Right lobe of liver (tissue), 4 donors: ENCODE data around the gene PSEN2.

Experiments used
- CTCF ChIP-seq, 4 donors: fragments of 200-600 bp in 3 of 4; fragments of 450-650 bp in 1 of 4; IDR thresholded peaks; one replicate each; pipeline versions ENCODE4 v1.5.1 to v1.8.0; 2016 to 2022; ENCODE audit warnings: antibody characterized with exemption in 4 of 4, mild to moderate bottlenecking in 2 of 4
- POLR2A ChIP-seq: fragments of 450-650 bp; IDR thresholded peaks from one replicate; pipeline ENCODE4 v1.6.1; 2017; ENCODE audit warnings: antibody characterized with exemption, mild to moderate bottlenecking
- donor health status: DM: no; HTN: no; CAD: no.
- donor health status: DM: no; HTN: no; CAD: no.
- donor health status: DM: no; HTN: yes; CAD: no.

- TF ChIP-seq CTCF (IDR thresholded peaks at IDR 0.05) (no peak), POLR2A (no peak)
Observed at GRCh38 chr1:226895644-226896043, 25.2 kb downstream of the PSEN2 start.
